Measurements from ENCODE around the gene TMPRSS5.

DNA sequence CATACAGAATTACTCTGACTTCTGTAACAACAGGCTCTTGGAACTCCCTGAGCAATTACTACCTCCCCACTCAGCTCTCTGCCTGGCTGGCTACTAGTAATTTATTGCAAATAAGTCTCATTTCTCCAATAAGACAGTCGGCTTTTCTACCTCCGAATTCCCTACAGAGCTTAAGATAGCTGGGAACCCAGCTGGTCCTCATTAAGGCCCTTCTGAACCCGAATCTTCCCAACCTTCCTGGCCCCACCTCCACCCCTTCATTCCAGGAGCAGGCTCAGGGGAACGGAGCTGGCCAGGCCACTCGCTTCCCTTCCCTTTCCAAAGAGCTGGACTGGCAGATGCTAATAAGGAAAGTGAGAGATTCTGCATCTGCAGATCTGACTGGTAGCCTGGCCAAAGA, 21.6 kb downstream of the TMPRSS5 start:
- TF ChIP-seq, protein P1, sequence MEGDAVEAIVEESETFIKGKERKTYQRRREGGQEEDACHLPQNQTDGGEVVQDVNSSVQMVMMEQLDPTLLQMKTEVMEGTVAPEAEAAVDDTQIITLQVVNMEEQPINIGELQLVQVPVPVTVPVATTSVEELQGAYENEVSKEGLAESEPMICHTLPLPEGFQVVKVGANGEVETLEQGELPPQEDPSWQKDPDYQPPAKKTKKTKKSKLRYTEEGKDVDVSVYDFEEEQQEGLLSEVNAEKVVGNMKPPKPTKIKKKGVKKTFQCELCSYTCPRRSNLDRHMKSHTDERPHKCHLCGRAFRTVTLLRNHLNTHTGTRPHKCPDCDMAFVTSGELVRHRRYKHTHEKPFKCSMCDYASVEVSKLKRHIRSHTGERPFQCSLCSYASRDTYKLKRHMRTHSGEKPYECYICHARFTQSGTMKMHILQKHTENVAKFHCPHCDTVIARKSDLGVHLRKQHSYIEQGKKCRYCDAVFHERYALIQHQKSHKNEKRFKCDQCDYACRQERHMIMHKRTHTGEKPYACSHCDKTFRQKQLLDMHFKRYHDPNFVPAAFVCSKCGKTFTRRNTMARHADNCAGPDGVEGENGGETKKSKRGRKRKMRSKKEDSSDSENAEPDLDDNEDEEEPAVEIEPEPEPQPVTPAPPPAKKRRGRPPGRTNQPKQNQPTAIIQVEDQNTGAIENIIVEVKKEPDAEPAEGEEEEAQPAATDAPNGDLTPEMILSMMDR (IDR thresholded peaks at IDR 0.05): no peak
- TF ChIP-seq EP300 (IDR thresholded peaks at IDR 0.05): no peak
- TF ChIP-seq POLR2A (IDR thresholded peaks at IDR 0.05): no peak

All from suprapubic skin (tissue), 3 donors.